ENCODE results near the gene VAC14.

VAC14 gene

GRCh38 chr16:70694088-70694867 lies 106.7 kb downstream of the VAC14 start:
- H3K4me3 ChIP-seq (ENCODE audit: low read depth, low read length) = no peak overlapping the region
- TF ChIP-seq CTCF (IDR thresholded peaks at IDR 0.05; ENCODE audit: low read depth, low read length) = no peak

- no peak overlapping the region for H3K4me3 ChIP-seq (ENCODE audit: low read depth, low read length)
- no peak for TF ChIP-seq CTCF (IDR thresholded peaks at IDR 0.05; ENCODE audit: low read depth, low read length)
Observed at GRCh38 chr16:70692873-70693671, 107.9 kb downstream of the VAC14 start.

GRCh38 chr16:70692130-70692872 lies 108.7 kb downstream of the VAC14 start:
- H3K4me3 ChIP-seq (ENCODE audit: low read depth, low read length) = no peak overlapping the region
- no peak for TF ChIP-seq CTCF (IDR thresholded peaks at IDR 0.05; ENCODE audit: low read depth, low read length)

GRCh38 chr16:70691223-70692129 lies 109.5 kb downstream of the VAC14 start:
- no peak overlapping the region for H3K4me3 ChIP-seq (ENCODE audit: low read depth, low read length)
- TF ChIP-seq CTCF (IDR thresholded peaks at IDR 0.05; ENCODE audit: low read depth, low read length) = no peak

- no peak for TF ChIP-seq CTCF (IDR thresholded peaks at IDR 0.05; ENCODE audit: low read depth, low read length)
- H3K4me3 ChIP-seq (ENCODE audit: low read depth, low read length) = no peak overlapping the region
Observed at GRCh38 chr16:70689970-70690891, 110.7 kb downstream of the VAC14 start.
